ENCODE results near the gene DEGS2.

The DEGS2 gene

GRCh38 chr14:100115236-100115635 is 44.2 kb downstream of the DEGS2 start:
- DNase-seq (ENCODE audit: low read depth, low spot score): no peak

DNA sequence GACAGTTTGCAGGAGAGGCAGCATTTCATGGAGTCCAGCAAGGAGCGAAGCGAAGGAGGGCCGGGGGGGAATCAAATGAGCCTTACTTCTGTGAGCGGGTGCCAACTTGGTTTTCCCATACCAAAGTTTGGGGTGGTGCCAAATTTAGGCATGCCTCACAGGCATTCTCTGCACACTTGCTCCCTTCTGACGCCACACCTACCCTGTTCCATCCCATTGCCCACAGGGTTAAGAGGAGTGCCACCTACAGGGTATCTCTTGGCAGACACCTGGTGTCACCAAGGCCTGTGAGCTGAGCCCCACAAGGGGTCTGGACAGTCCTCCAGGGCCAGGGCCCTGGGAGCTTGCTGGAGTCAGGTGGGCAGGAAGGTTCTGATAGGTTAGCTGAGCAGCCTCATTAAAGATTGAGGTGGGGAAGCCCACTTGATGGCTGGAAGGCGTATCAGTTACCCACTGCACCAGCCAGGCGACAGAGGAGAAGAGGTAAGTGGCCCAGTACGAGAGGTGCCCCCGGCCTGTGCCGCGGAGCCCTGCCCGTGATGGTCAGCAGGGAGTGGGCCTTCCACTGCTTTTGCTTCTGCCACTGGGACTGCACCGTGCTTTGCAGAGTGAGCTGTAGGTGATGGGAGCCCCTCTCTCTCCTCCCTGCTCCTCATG is 45.2 kb downstream of the DEGS2 start:
- no peak for DNase-seq (ENCODE audit: low read depth, low spot score)

DNA sequence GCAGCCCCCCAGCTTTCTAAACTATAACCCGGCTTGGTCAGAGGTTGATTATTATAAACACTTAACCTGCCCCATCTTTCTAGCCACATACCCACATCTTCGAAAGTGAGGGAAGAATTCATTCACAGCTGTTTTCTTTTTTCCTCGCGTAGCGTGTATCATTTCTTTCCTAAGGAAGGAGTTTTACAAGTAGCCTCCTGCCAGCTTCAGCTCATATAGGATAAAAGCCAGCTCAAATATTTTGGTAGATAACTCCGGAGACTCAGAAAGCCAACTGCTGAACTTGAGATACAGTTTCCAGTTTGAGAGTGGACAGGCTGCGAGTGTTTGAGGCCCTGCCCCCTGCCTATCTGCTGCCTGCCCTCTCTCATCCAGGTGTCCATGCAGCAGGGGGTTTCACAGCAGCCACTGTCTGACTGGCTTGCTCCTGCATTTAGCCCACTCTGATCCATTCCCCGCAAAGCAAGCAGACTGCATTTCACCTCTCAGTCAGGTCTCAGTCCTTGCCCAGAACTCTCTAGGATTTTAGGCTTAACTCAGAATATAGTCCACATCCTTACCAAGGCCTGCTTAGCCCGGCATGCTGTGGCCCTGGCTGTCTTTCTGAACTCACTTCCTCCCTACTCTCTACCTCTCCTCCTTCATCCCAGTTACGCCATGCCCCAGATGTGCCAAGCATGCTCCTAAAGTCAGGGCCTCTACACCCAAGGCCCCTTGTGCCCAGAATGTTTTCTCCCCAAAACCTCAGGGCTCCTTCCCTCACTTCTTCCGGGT is 47.3 kb downstream of the DEGS2 start:
- no peak for DNase-seq (ENCODE audit: low read depth, low spot score)

- DNase-seq (ENCODE audit: low read depth, low spot score): no peak
Measured at GRCh38 chr14:100110816-100111215, 48.6 kb downstream of the DEGS2 start.

- no peak for DNase-seq (ENCODE audit: low read depth, low spot score)
Measured at GRCh38 chr14:100109594-100109955, 49.9 kb downstream of the DEGS2 start.

DNA sequence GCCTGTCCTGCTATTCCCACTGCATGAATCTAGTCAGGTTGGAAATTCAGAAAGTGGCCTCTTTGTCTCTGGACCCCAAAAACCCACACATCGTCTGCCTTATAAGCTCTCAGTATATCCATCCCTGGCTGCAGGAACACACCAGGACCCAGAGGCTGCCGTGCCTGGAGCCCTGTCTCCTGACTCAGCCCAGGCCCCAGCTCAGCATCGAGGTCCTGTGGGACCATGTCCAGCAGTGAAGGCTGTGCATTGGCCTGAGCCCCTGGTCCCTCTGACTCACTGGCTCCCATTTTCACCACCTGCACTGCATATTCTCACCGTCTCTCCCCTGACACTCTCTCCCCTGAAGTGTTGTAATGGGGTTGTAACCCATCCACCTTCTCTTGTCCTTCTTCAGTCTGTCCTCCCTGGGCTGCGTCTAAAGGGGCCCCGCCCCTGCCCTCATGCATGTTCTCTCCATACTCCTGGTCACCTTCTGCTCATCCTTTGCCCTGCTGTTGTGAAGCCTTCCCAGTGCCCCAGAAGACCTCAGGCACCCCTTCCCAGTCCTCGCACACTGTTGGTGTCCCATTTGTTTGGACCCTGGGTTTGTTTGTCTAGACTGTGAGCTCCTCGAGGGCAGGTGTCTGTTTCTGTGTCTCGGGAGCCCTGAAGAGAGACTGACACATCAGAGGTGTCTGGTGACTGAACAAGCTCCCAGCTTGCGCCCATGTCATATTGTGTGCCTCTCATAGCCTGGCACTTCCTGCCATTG is 50.4 kb downstream of the DEGS2 start:
- DNase-seq (ENCODE audit: low read depth, low spot score): no peak

DNA sequence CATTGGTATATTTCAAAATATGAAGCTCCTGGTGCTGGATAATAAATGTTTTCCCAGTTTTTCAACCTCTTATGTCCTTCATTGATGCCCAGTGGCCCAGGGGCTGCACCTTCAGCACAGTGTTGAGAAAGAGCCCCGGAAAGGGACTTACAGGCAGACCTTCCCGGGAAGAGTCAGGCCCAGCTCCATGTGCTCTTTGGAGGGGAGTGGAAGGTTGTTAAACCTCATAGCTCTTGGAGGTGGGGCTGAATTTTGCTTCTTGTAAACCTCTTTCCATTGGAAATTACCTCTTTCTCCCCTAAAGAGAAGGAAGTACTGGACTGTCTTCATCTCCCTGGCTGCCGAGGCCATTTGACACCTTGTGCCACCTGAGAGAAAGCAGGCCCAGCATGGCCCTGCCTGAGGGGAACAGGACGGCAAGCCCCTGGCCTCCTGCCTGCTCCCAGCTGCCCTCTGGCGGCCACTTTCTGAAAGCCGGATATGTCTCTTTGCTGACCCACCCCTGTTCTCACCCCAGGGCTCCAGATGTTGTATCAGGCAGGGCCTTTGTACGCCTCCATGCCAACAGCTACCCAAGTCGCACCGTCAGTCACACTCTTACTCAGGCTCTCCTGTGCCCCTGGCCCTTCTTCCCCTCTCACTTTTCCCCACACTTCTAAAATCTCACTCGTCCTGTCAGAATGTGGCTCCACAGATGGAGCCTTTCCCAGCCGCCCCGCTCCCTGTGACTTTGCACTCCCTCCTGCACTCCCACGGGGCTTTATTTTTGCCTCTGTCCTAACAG is 51.2 kb downstream of the DEGS2 start:
- peak; percentile 48 for DNase-seq (ENCODE audit: low read depth, low spot score)

GRCh38 chr14:100107236-100107635 is 52.2 kb downstream of the DEGS2 start:
- DNase-seq (ENCODE audit: low read depth, low spot score): no peak

GRCh38 chr14:100106250-100107112 is 53.0 kb downstream of the DEGS2 start:
- no peak for DNase-seq (ENCODE audit: low read depth, low spot score)

GRCh38 chr14:100105357-100106169 is 53.9 kb downstream of the DEGS2 start:
- no peak for DNase-seq (ENCODE audit: low read depth, low spot score)

DNA sequence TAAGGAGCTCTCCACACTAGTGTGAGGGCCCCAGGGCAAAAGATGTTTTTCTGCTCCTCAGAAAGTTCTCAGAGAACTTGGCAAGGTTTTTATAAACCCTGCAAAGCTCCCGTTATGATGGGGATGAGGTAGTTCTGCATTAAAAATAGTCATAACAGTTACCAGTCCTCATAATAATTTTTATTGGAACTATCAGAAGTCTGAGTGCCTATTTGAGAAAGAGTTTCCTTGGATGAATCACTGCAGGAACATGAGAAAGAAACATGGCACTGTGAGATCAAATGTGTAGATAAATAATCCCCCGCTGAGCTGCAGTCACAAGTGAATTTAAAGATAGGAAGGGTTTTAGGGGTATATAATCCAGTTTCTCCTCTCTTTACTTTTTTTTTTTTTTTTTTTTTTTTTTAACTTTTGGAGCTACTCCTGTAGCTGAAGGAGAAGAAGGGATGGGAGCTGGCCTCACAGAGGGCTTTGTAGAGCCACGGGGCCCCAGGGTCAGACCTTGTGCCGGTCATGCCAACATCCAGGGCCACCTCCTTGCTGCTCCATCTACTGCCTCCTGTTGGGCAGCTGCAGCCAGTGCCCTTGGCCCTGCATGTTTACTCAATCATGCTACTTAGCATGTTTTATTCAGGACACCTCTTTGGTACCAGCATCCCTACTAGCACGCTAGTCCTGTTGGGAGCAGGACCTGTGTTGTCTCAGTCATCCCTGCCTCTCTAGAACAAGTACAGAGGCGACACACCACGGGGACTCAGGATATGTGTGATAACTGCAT is 54.7 kb downstream of the DEGS2 start:
- DNase-seq (ENCODE audit: low read depth, low spot score): no peak

DNA sequence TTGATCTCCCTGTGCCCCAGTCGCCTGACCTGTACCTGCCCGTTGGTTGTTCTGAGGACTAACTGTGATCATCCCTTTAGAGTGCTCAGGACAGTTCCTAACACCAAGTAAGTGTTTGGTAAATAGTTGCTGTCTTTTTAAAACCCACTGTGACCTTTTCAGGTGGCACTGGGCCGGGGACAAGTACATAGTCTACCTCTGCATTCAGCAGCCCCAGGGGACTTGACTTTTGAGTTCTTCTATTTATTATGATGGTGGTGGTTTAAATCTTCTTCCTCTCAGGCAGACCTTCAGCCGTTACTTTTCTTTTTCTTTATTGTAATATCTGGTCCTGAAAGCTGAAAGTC is 55.5 kb downstream of the DEGS2 start:
- no peak for DNase-seq (ENCODE audit: low read depth, low spot score)

DNA sequence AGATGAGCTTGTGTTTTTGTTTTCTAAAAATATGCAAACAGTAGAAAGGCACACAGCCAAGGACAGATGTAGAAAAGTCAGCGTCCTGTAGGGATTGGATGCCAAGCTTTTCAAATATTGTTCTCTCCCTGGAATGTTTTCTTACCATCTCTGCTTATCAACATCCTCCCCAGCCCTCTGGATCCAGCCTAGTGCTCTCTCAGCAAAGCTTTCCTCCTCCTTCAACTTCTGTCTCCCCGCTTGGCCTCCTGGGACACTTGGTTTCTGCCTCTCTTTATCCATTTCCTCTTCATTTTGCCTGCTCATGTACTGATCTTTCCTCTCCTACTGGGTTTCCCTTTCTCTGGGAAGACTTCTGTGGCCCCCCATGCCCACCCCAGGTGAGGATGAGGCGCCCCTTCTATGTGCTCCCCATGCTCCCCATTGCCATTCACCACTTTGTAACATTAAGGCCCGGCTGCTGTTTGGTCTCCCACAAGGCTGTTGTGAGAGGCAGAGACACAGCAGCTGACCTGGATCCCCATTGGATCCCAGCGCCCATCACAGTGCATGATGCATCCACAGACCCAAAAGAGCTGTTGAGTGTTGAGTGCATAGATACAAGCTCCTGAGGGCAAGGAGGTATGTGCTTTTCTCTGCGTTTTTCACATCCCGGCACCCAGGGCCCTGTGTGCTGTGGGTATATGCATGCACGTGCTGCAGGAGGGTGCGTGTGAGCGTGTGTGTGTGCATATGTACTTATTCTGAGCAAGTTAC is 56.0 kb downstream of the DEGS2 start:
- DNase-seq (ENCODE audit: low read depth, low spot score): no peak

DNA sequence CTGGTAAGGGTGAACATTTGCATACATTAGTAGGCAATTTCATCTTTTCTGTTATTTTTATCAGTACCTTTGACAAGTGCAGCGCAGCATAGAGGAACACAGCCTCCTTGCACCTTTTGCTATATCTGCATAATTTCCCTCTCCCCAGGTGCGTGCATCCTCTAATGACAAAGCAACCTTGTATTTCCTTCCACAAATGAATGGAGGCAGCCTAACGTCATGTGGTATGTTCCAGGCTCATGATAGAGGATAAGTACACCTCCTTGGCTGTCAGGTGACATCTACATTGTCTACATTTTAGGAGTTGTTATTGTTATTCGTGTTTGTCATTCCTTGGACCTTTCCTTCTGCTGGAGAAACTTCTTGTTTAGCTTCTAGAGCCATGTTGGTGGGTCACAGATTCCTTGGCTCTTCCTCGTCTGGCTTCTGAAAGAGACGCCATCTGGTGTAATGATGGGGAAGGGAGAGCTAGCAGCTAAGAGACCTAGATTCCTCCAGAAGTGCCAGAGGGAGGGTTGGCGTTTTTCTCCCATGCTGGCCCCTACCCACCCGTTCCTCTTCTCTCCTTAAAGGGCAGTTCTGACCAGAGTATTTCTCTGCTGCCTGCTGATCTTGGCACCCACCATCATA is 57.2 kb downstream of the DEGS2 start:
- DNase-seq (ENCODE audit: low read depth, low spot score): no peak

GRCh38 chr14:100100032-100100703 is 59.3 kb downstream of the DEGS2 start:
- no peak for DNase-seq (ENCODE audit: low read depth, low spot score)

GRCh38 chr14:100098171-100098570 is 61.3 kb downstream of the DEGS2 start:
- DNase-seq (ENCODE audit: low read depth, low spot score): no peak

DNA sequence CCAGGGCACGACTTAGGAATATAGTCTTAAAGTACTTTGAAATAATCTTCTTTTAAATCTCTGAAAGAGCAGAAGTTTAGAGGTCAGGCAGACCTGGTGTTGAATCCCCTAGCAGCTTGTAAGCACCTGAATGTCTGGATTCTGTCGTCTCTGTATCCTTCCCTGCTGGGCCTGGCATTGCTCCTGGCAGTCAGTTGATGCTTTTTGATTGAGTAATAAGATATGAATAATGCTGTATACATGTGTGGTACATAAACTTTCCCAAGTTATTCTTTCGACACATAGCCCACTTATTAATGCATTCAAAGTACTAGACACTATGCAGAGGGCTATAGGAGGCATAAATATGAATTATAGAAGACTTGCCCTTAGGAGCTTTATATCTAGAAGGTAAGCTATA is 62.8 kb downstream of the DEGS2 start:
- no peak for DNase-seq (ENCODE audit: low read depth, low spot score)
